ENCODE data around the gene ASB3.

Gene ASB3

DNA sequence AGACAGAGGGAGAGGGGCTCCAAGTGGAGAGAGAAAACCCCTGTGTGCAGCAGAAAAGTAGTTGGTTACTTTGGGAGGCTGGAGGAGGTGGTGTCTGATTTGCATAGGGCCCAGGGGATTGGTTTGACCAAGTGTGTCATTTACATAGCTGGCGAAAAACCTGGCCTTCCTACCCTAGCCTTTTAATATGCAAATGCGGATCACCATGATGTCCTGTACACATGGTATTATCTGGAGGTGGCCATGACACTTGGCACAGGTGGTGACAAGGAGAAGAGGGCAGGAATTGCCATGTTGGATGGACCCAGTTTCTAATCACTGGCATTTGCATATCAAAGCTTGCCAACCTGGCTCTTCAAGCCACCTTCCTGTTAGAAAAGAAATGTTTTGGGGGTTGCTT, 140.0 kb downstream of the ASB3 start:
- no peak for DNase-seq (ENCODE audit: low read depth)

- DNase-seq (ENCODE audit: low read depth) = no peak
Observed at GRCh38 chr2:53641290-53641689, 145.5 kb downstream of the ASB3 start.

- no peak for DNase-seq (ENCODE audit: low read depth)
Observed at GRCh38 chr2:53640466-53640865, 146.3 kb downstream of the ASB3 start.

DNA sequence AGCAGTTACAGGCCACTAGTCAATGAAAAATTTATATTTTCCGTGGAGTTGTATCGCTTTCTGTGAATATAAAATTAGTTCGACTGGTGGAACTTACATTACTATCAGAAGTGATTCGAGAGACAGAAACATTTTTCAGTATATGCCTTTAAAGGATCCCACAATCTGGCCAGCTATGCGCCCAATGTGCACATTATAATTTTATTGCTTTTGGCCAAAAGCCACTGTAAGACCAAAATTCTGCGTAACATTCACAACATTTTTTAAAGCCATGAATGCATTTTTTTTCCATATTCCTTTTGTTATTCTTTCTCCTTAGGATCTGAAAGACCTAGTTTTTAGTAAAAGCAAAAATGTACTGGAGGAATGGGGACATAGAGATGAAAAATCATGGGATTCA, 150.2 kb downstream of the ASB3 start:
- DNase-seq (ENCODE audit: low read depth) = no peak

DNA sequence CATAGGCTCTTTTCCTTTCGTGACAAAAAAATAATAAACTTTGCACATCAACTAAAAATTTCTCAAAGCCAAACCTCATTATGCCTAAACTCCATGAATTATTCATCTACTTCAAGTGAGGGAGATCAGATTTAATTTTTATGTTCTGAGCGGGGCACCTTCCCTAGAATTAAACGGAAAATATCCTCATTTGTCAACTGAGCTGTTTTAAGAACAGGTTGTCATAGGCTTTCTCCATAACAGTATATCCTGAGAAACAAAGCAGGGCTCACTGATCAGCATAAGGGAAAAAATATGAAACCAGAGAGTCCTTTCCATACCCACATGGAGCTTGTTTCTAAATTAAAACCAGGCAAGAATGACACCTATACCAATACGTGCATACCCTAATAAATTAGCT, 150.6 kb downstream of the ASB3 start:
- DNase-seq (ENCODE audit: low read depth) = no peak

DNA sequence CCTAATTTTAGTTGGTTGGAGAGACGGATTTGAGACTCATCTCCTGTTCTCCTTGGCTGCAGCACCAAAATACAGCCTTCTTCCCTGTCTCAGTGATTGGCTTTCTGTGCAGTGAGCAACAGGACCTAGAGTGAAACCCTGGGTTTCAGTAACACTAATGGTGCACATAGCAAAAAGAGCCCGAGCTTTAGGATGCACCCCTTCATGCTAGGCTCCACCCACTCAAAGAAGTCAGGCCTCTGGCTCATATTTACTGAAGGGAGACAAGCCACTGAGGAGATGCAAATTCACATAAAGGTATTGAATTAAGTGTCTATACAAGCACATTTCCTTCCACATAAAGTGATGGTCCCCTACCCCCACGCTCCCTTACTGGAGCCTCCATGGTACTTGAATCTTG, 151.1 kb downstream of the ASB3 start:
- DNase-seq (ENCODE audit: low read depth) = no peak

DNA sequence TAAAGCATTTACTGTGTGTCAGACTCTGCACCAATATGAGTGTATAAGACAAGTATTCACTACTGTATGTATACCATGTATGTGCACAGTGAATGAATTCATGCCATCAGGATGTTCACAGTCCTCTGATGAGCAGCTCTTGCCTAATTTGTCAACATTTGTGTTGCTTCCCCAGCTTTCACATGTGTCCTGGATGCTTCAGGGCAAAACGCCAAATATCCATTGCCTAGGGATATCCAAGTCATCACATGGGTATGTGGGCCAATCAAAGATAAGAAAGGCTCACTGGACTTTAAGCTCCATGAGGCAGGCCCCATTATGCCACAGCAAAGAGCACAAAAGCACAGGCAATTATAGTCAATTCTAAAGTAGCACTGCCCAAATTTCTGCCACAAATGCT, 153.3 kb downstream of the ASB3 start:
- peak; percentile 8 for DNase-seq (ENCODE audit: low read depth)

DNA sequence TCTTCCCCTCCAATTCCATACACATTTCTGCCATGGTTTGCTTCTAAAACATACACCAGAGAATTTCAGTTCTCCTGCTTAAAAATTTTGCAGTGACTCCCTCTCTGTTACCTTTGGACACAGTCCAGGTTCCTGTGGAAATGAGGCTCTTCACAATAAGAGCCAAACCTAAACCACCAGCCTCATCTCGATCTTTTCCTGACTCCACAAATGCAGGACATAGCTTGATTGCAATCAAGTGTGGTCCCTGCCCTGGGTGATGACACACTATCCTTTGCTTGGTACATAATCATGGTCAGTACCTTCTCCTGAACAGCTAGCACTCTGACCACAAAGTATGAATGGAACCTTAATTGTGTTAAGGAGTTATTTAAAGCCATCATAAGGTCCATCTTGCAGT, 154.0 kb downstream of the ASB3 start:
- DNase-seq (ENCODE audit: low read depth) = no peak

DNA sequence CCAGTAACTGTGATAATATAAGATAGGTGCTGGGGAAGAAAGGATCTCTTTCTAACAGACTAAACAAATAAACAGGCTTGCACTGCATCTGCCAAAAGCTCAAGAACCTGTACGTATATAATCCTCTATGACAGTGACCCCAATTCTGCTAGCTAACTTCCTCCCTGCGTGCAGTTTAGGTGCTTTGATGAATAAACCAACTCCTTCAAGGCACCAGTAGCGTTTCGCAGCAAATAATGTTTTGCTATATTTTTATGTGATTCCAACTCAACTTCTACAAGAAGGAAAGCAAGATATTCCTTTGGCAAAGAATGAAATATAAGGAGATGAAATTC, 154.7 kb downstream of the ASB3 start:
- no peak for DNase-seq (ENCODE audit: low read depth)

GRCh38 chr2:53631313-53632125, 155.2 kb downstream of the ASB3 start:
- DNase-seq (ENCODE audit: low read depth) = no peak

DNA sequence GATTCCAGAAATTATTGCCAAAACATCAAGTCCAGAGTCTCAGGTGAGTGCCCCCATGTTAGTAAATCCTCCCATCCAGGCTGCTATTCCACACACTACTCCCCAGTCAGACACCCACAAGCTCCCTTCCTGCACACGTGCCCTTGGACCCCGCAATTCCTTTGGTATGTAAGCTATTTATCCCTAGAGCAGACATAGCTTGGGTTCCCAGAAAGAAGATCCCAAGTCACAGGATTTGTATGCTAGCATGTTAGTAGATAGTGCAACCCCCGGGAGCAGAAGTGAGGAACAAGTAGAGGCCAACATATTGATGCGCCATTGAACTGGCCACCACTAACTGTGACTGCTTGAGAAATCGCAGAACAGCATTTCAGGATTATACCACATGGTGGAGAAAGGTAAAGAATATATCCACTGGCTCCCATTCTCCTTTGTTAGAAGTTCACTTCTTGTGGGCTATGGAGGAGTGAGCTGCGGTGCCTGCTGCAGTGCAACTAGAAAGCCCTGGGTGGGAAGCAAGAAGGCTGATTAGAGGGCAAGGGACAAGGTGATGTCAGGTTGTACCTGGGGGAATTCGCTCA, 156.6 kb downstream of the ASB3 start:
- no peak for DNase-seq (ENCODE audit: low read depth)

- no peak for DNase-seq (ENCODE audit: low read depth)
Observed at GRCh38 chr2:53629501-53629900, 157.3 kb downstream of the ASB3 start.

- no peak for DNase-seq (ENCODE audit: low read depth)
Observed at GRCh38 chr2:53629001-53629400, 157.8 kb downstream of the ASB3 start.

- no peak for DNase-seq (ENCODE audit: low read depth)
Observed at GRCh38 chr2:53622141-53622540, 164.6 kb downstream of the ASB3 start.

DNA sequence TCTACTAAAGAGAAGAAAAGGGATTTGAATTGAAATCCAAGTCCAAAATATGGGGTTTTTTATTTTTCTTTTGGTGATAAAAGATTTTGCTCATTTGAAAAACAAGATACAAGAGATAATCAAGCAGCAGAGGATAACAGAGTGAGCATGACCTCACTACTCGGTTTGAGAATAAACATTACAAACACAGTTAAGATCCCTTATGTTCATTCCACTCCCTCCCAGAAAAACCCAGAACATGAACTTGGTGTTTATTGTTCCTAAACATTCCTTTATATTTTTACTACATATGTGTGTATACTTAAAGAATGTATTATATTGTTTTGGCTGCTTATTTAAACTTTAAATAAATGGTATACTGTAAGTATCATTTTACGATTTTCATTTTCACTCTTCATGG, 165.8 kb downstream of the ASB3 start:
- DNase-seq (ENCODE audit: low read depth) = no peak
